SU-DHL-6 (cell line): ENCODE measurements around the gene MAP4.

Source experiments
- H2AFZ ChIP-seq: fragments of 200-600 bp; sonication (generic); 2 replicates; pipeline ENCODE4 v1.6.1; 2014; ENCODE audit warnings: low read depth, mild to moderate bottlenecking, moderate library complexity, mixed read lengths, antibody characterized with exemption, low read length; ENCODE audit not compliant: severe bottlenecking
- H3F3A ChIP-seq: fragments of 200-600 bp; shearing (Covaris generic); 2 replicates; pipeline ENCODE4 v1.6.0; 2016; ENCODE audit warnings: antibody characterized with exemption, mild to moderate bottlenecking; ENCODE audit not compliant: insufficient read depth
- H3K27ac ChIP-seq: fragments of 200-600 bp; sonication (generic); 2 replicates; pipeline ENCODE4 v1.5.1; 2016; ENCODE audit warnings: low read depth, mild to moderate bottlenecking, low read length, moderate library complexity, mixed read lengths
- H3K27me3 ChIP-seq: fragments of 200-600 bp; sonication (generic), shearing (Covaris generic); 2 replicates; pipeline ENCODE4 v1.6.0; 2014; ENCODE audit warnings: mild to moderate bottlenecking, low read length
- H3K36me3 ChIP-seq: fragments of 200-600 bp; sonication (generic); 2 replicates; pipeline ENCODE4 v1.6.1; 2014; ENCODE audit warnings: mild to moderate bottlenecking, low read length, mixed read lengths
- H3K4me2 ChIP-seq: fragments of 300-600, 200-600 bp; shearing (Covaris generic), sonication (generic); 2 replicates; pipeline ENCODE4 v1.6.0; 2014; ENCODE audit warnings: low read length, low read depth, mild to moderate bottlenecking; ENCODE audit not compliant: poor library complexity, severe bottlenecking
- H3K4me3 ChIP-seq: fragments of 200-600 bp; sonication (generic); 2 replicates; pipeline ENCODE4 v1.5.1; 2014; ENCODE audit warnings: antibody characterized with exemption, low read length, mild to moderate bottlenecking, mixed read lengths; ENCODE audit not compliant: insufficient read depth, poor library complexity, severe bottlenecking
- H3K79me2 ChIP-seq: fragments of 200-600 bp; sonication (generic); 2 replicates; pipeline ENCODE4 v1.6.1; 2014; ENCODE audit warnings: mild to moderate bottlenecking, low read length, moderate library complexity; ENCODE audit not compliant: insufficient read depth
- H3K9ac ChIP-seq: fragments of 200-600 bp; sonication (generic); 2 replicates; pipeline ENCODE4 v1.7.0; 2014; ENCODE audit warnings: mild to moderate bottlenecking, low read length
- H3K9me2 ChIP-seq: fragments of 200-600 bp; sonication (generic); replicated peaks from 2 replicates; pipeline ENCODE4 v1.6.1; 2014; ENCODE audit warnings: low read length; ENCODE audit not compliant: insufficient read depth
- H3K9me3 ChIP-seq: fragments of 200-600 bp; sonication (generic); 2 replicates; pipeline ENCODE4 v1.6.1; 2014; ENCODE audit warnings: low read length, mixed read lengths; ENCODE audit not compliant: insufficient read depth
- H4K20me1 ChIP-seq: fragments of 200-600 bp; sonication (generic); 2 replicates; pipeline ENCODE4 v1.6.1; 2014; ENCODE audit warnings: low read depth, mild to moderate bottlenecking, antibody characterized with exemption, low read length, moderate library complexity, mixed read lengths
- EZH2phosphoT487 ChIP-seq: fragments of 200-600 bp; sonication (generic), shearing (Covaris generic); conservative IDR thresholded peaks from 2 replicates; pipeline ENCODE4 v1.6.1; 2018; ENCODE audit warnings: mild to moderate bottlenecking, antibody characterized with exemption, low read length, moderate library complexity, mixed read lengths
- TF ChIP-seq, protein P1 (sequence below): fragments of 200-600 bp; sonication (generic); IDR thresholded peaks from one replicate; pipeline ENCODE4 v1.5.1; 2017; ENCODE audit warnings: antibody characterized with exemption, mild to moderate bottlenecking, low read length, moderate library complexity; ENCODE audit not compliant: insufficient read depth, poor library complexity, severe bottlenecking

Gene MAP4

DNA sequence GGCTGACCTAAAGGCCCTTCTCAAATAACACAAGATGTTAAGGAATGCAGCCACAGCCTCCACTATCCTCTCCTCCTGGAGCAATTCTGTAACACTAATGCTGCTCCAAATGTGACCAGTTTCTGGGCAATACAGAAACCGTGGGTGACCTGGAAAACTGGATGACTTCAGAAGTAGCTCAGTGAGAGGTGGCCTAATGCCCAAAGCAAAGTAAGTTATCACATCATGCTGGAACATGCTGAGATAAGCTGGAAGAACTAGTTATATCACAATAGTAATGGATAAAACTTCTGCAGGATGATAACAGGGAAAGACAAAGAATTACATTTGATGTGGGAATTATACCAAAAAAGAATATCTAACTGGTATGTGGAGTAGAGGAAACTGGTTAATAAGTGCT, 141.3 kb downstream of the MAP4 start:
- Histone ChIP-seq H2AFZ (no peak overlapping the region), H3K4me2 (no peak overlapping the region), H3K27ac (no peak overlapping the region), H3K9ac (no peak overlapping the region), H3K27me3 (no peaks in the 10 kb centered on the region), H3F3A (no peaks in the 10 kb centered on the region), H3K4me3 (no peak overlapping the region), H3K9me2 (no peaks in the 10 kb centered on the region), H3K9me3 (no peaks in the 10 kb centered on the region), H3K36me3 (no peaks in the 10 kb centered on the region), H3K79me2 (no peaks in the 10 kb centered on the region), H4K20me1 (no peaks in the 10 kb centered on the region)
- TF ChIP-seq, protein P1, sequence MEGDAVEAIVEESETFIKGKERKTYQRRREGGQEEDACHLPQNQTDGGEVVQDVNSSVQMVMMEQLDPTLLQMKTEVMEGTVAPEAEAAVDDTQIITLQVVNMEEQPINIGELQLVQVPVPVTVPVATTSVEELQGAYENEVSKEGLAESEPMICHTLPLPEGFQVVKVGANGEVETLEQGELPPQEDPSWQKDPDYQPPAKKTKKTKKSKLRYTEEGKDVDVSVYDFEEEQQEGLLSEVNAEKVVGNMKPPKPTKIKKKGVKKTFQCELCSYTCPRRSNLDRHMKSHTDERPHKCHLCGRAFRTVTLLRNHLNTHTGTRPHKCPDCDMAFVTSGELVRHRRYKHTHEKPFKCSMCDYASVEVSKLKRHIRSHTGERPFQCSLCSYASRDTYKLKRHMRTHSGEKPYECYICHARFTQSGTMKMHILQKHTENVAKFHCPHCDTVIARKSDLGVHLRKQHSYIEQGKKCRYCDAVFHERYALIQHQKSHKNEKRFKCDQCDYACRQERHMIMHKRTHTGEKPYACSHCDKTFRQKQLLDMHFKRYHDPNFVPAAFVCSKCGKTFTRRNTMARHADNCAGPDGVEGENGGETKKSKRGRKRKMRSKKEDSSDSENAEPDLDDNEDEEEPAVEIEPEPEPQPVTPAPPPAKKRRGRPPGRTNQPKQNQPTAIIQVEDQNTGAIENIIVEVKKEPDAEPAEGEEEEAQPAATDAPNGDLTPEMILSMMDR: no peak
- no peak for TF ChIP-seq EZH2phosphoT487

GRCh38 chr3:47874438-47874837, 141.8 kb downstream of the MAP4 start:
- H3K9me3 ChIP-seq: no peaks in the 10 kb centered on the region
- H3K9me2 ChIP-seq: no peaks in the 10 kb centered on the region
- no peak overlapping the region for H3K27ac ChIP-seq
- TF ChIP-seq, protein P1: no peak
- no peak for TF ChIP-seq EZH2phosphoT487
- H3K36me3 ChIP-seq: no peaks in the 10 kb centered on the region
- H3K4me2 ChIP-seq: no peak overlapping the region
- no peaks in the 10 kb centered on the region for H4K20me1 ChIP-seq
- no peaks in the 10 kb centered on the region for H3K27me3 ChIP-seq
- H3K79me2 ChIP-seq: no peaks in the 10 kb centered on the region
- no peaks in the 10 kb centered on the region for H3F3A ChIP-seq
- no peak overlapping the region for H2AFZ ChIP-seq
- no peak overlapping the region for H3K4me3 ChIP-seq
- H3K9ac ChIP-seq: no peak overlapping the region

- Histone ChIP-seq H3K27ac (no peak overlapping the region), H3K9me3 (no peaks in the 10 kb centered on the region)
- TF ChIP-seq EZH2phosphoT487: no peak
- TF ChIP-seq, protein P1: no peak
Observed at GRCh38 chr3:47872916-47873315, 143.3 kb downstream of the MAP4 start.

More at GRCh38 chr3:47872916-47873315, 143.3 kb downstream of the MAP4 start:
- Histone ChIP-seq H3K9ac (no peak overlapping the region), H3K27me3 (no peaks in the 10 kb centered on the region), H4K20me1 (no peaks in the 10 kb centered on the region), H3K4me3 (no peak overlapping the region), H2AFZ (no peak overlapping the region), H3K4me2 (no peak overlapping the region), H3K9me2 (no peaks in the 10 kb centered on the region), H3K36me3 (no peaks in the 10 kb centered on the region), H3K79me2 (no peaks in the 10 kb centered on the region), H3F3A (no peaks in the 10 kb centered on the region)
